Cardiac ventricle fibroblast (primary cell): ENCODE measurements around the gene TULP3. TPM values are rescaled to one million over a fixed set of nuclear protein-coding genes. Genes with fewer than 3 reads are reported as not detected.

ENCODE experiments used
- total RNA-seq: library from RNA; depleted of rRNA; stranded (reverse); fragments of >200 nt; gene quantifications from 2 replicates; pipeline ENCODE4 v1.2.3, GENCODE V29; 2015

TULP3 gene, protein sequence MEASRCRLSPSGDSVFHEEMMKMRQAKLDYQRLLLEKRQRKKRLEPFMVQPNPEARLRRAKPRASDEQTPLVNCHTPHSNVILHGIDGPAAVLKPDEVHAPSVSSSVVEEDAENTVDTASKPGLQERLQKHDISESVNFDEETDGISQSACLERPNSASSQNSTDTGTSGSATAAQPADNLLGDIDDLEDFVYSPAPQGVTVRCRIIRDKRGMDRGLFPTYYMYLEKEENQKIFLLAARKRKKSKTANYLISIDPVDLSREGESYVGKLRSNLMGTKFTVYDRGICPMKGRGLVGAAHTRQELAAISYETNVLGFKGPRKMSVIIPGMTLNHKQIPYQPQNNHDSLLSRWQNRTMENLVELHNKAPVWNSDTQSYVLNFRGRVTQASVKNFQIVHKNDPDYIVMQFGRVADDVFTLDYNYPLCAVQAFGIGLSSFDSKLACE
- total RNA-seq, result 20.8 and 25.0 TPM in 2 replicates

DNA sequence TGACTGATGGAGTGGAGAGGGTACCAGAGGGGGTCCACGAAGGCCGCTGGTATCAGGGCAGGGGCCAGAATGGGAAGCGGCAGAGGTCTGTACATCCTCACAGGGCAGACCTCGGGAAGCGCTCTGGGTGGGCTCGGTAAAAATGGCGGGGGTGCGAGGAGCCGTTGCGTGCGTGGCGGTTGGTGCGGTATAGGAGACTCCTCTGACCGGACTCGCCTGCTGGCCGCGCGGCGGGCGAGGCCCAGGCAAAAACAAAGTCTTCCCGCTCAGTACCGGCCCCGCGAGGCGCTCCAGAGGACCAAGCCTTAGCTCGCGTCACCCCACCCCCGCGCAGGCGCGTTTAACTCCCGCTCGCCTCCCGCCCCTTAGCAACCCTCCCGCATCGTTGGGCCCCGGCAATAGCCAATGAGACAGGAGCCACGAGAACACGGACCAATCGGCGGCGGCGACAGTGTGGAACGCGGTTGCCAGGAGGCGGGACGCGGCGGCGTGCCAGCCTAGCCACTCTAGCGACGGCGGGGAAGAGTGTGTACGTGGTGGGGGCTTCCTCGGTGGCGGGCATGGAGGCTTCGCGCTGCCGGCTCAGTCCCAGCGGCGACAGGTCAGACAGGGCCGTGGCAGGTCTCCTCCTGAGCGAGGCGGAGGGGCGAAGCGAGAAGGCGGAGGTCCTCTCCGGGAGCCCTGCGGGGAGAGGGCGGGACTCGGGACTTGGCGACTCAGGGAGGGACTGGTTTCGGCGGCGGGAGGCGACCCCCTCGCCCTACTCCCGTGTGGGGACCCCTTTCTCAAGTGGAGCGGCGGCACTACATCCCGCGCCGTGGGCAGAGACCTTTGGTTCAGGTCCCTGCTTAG, at the start of gene TULP3:
Gene TULP3 (plus strand): TSS at position 504 of the 852 bp plus-strand sequence. CDS start 57 bp downstream, at position 561.

DNA sequence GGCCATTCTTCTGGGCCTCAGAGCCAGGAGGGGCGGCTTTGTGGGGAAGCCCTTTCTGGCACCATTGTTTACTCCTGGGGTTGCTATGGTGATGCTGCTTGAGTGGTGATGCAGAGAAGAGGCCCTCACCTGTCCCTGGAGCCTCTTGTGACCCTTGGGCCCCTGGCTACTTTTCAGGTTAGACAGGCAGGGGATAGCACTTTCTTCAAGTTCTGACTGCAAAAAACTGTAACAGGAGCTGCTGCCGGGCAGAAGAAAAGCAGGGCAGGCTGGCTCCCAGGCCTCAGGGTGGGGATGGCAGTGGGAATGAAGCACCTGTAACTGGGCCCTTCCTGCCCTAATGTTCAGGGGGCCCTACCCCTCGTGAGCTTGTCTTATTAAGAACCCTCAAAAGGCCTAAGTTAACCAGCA, 33.7 kb upstream of the TULP3 start, which contains the start of gene TEX52:
Gene TEX52 (minus strand): TSS at position 19 of the 411 bp plus-strand sequence. CDS start 13 bp downstream, at position 6.

DNA sequence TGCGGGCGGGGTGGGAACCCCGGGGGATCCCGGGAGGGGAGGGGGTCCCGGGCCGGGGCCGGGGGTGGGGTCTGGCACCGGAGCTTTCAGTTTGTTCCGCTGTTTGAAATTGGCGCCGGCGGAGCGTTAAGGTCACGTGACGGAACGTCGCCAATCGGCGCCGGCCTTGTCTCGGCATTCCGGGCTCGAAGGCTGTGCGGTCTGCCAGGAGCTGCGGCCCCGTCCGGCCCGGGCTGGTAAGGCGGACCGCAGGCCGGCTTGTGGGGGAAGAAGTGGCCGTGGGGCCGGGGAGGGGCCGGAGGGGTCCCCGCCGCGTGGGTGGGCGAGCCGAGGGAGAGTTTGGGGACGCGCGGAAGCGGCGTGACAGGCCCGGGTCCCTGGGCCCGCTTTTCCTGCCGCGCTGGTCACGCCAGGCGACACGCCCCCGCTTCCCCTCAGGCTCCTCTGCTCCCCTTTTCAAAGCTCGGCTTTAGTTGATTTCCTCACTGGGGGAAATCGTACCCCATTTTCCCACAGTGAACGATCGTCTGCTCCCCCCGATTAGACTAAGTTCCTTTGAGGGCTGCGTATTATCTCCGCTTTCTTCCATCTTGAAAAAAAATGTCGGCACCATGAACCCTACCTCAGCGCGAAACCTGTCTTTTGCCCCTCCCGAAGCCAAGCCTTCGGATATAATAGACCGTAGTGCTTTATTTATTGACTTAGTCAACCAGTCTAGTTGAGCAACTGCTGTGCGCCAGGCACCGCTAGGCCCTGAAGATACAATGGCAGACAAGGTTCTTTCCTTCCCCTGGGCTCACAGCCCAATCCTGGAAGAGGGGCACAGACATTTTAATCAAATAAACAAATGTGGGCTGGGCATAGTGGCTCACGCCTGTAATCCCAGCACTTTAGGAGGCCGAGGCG, 13.4 kb upstream of the TULP3 start, which contains the start of the genes FOXM1 and RHNO1:
Gene FOXM1 (minus strand): TSS at position 128 of the 906 bp plus-strand sequence. CDS start 2,696 bp downstream, outside the sequence.
Gene RHNO1 (plus strand): TSS at position 177 of the 906 bp plus-strand sequence. CDS start 8,144 bp downstream, outside the sequence.

DNA sequence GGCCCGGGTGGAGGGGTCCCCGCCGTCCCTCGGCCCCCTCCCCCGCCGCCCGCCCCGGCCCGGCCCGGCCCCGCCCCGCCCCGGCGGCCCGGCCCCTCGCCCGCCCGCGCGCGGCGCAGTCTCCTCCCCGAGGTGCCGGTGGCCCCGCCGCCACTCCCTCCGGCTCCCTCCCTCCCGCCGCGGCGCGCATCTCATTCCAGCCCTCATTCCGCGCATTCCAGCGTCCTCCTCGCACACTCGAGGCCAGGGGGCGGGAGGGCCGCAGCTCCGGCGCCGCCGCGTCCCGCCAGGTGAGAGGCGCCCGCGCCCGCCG, 68.5 kb downstream of the TULP3 start, which contains the start of gene TEAD4:
Gene TEAD4 (plus strand): TSS at position 206 of the 313 bp plus-strand sequence.

Other genes starting within 250 kb of the TULP3 start
- 19.0 and 25.3 TPM in 2 replicates for gene FKBP4, start 95.9 kb upstream of the TULP3 start, total RNA-seq
- gene ITFG2, start 78.2 kb upstream of the TULP3 start, total RNA-seq, result 11.2 and 12.1 TPM in 2 replicates
- 0.56 and 3.7 TPM in 2 replicates for gene NRIP2, start 55.9 kb upstream of the TULP3 start, total RNA-seq
- not detected in 2 replicates for gene TEX52, start 33.9 kb upstream of the TULP3 start, total RNA-seq
- gene FOXM1, start 13.7 kb upstream of the TULP3 start, total RNA-seq, result 2.6 and 4.2 TPM in 2 replicates
- 10.6 and 12.5 TPM in 2 replicates for gene RHNO1, start 13.7 kb upstream of the TULP3 start, total RNA-seq
- gene TEAD4, start 68.5 kb downstream of the TULP3 start, total RNA-seq, result 9.7 and 15.5 TPM in 2 replicates
- gene TSPAN9, start 186.5 kb downstream of the TULP3 start, total RNA-seq, result 22.4 and 23.5 TPM in 2 replicates